Neural cell (in vitro differentiated cells): ENCODE data around the gene HRH1. TPM values are rescaled to one million over a fixed set of nuclear protein-coding genes. Genes with fewer than 3 reads are reported as not detected.

Source experiments
- H2AFZ ChIP-seq: fragments of 200-600, 300-800 bp; sonication (generic), shearing (Covaris generic); 2 replicates; pipeline ENCODE4 v1.6.0; 2014; ENCODE audit warnings: low read depth, mild to moderate bottlenecking, antibody characterized with exemption, low read length, moderate library complexity
- H3F3A ChIP-seq: fragments of 200-600 bp; shearing (Covaris generic); 2 replicates; pipeline ENCODE4 v1.6.1; 2016; ENCODE audit warnings: mild to moderate bottlenecking, moderate library complexity, mixed read lengths, antibody characterized with exemption, low read length; ENCODE audit not compliant: insufficient read depth, poor library complexity, severe bottlenecking
- H3K27ac ChIP-seq: fragments of 200-600, 300-800 bp; sonication (generic), shearing (Covaris generic); 2 replicates; pipeline ENCODE4 v1.5.1; 2014; ENCODE audit warnings: mild to moderate bottlenecking, low read length, moderate library complexity
- H3K27me3 ChIP-seq: fragments of 300-800, 200-600 bp; sonication (generic), shearing (Covaris generic); 2 replicates; pipeline ENCODE4 v1.6.0; 2014; ENCODE audit warnings: mild to moderate bottlenecking, low read depth, low read length, moderate library complexity; ENCODE audit not compliant: insufficient read depth
- H3K36me3 ChIP-seq: fragments of 300-800, 200-600 bp; sonication (generic), shearing (Covaris generic); 2 replicates; pipeline ENCODE4 v1.5.1; 2014; ENCODE audit warnings: mild to moderate bottlenecking, antibody characterized with exemption, low read length, moderate library complexity; ENCODE audit not compliant: insufficient read depth
- H3K4me2 ChIP-seq: fragments of 300-800, 200-600 bp; sonication (generic), shearing (Covaris generic); 2 replicates; pipeline ENCODE4 v1.6.0; 2014; ENCODE audit warnings: mild to moderate bottlenecking, low read length
- H3K4me3 ChIP-seq: fragments of 300-800, 200-600 bp; sonication (generic), shearing (Covaris generic); 2 replicates; pipeline ENCODE4 v1.5.1; 2014; ENCODE audit warnings: mild to moderate bottlenecking, low read length, moderate library complexity
- H3K79me2 ChIP-seq: fragments of 200-600 bp; shearing (Covaris generic); replicated peaks from 2 replicates; pipeline ENCODE4 v1.6.0; 2014; ENCODE audit warnings: mild to moderate bottlenecking, low read length, moderate library complexity; ENCODE audit not compliant: insufficient read depth
- H3K9ac ChIP-seq: fragments of 300-800, 200-600 bp; sonication (generic), shearing (Covaris generic); 2 replicates; pipeline ENCODE4 v1.6.1; 2016; ENCODE audit warnings: mild to moderate bottlenecking, low read length, mixed read lengths
- H3K9me2 ChIP-seq: fragments of 200-600 bp; shearing (Covaris generic); 2 replicates; pipeline ENCODE4 v1.6.1; 2016; ENCODE audit warnings: mild to moderate bottlenecking, low read length, mixed read lengths; ENCODE audit not compliant: insufficient read depth
- H3K9me3 ChIP-seq: fragments of 200-600, 300-800 bp; sonication (generic), shearing (Covaris generic); 2 replicates; pipeline ENCODE4 v1.6.1; 2016; ENCODE audit warnings: mild to moderate bottlenecking, mixed run types, low read length, moderate library complexity, mixed read lengths
- H4K20me1 ChIP-seq: fragments of 200-600 bp; shearing (Covaris generic); 2 replicates; pipeline ENCODE4 v1.6.1; 2016; ENCODE audit warnings: mild to moderate bottlenecking, mixed run types; ENCODE audit not compliant: insufficient read depth
- CTCF ChIP-seq: fragments of 450-650 bp; IDR thresholded peaks from 2 replicates; pipeline ENCODE4 v1.5.1; 2014; ENCODE audit warnings: antibody characterized with exemption, mild to moderate bottlenecking, moderate library complexity; ENCODE audit not compliant: poor library complexity, severe bottlenecking
- EP300 ChIP-seq: fragments of 450-650 bp; conservative IDR thresholded peaks from 2 replicates; pipeline ENCODE4 v1.6.1; 2014; ENCODE audit warnings: antibody characterized with exemption, mild to moderate bottlenecking, moderate library complexity; ENCODE audit not compliant: poor library complexity, severe bottlenecking
- EZH2 ChIP-seq: fragments of 200-600, 300-800 bp; shearing (Covaris generic), sonication (generic); IDR thresholded peaks from 2 replicates; pipeline ENCODE4 v1.6.1; 2014; ENCODE audit warnings: antibody characterized with exemption, low read length, borderline replicate concordance, mild to moderate bottlenecking; ENCODE audit not compliant: insufficient read depth, poor library complexity, severe bottlenecking
- MXI1 ChIP-seq: fragments of 450-650 bp; conservative IDR thresholded peaks from 2 replicates; pipeline ENCODE4 v1.6.1; 2014; ENCODE audit warnings: antibody characterized with exemption, mild to moderate bottlenecking; ENCODE audit not compliant: poor library complexity, severe bottlenecking
- POLR2AphosphoS5 ChIP-seq: IDR thresholded peaks from 2 replicates; pipeline ENCODE4 v1.6.1; 2012
- RAD21 ChIP-seq: fragments of 450-650 bp; conservative IDR thresholded peaks from 2 replicates; pipeline ENCODE4 v1.6.1; 2014; ENCODE audit warnings: antibody characterized with exemption, mild to moderate bottlenecking, moderate library complexity
- SMC3 ChIP-seq: fragments of 450-650 bp; conservative IDR thresholded peaks from 2 replicates; pipeline ENCODE4 v1.6.1; 2014; ENCODE audit warnings: antibody characterized with exemption, mild to moderate bottlenecking, moderate library complexity; ENCODE audit not compliant: poor library complexity
- TAF1 ChIP-seq: IDR thresholded peaks from 2 replicates; pipeline ENCODE4 v1.6.1; 2012; ENCODE audit warnings: low read depth
- polyA plus RNA-seq: library from polyadenylated mRNA; depleted of rRNA; stranded (reverse); fragments of >200 nt; gene quantifications from 2 replicates; pipeline ENCODE4 v1.2.3, GENCODE V29; 2014
- TF ChIP-seq, protein P1 (sequence below): IDR thresholded peaks from 2 replicates; pipeline ENCODE4 v1.6.1; 2012; ENCODE audit warnings: borderline replicate concordance

The HRH1 gene
- polyA plus RNA-seq, 1 donor from 2014 or later, result 0.06 TPM

DNA sequence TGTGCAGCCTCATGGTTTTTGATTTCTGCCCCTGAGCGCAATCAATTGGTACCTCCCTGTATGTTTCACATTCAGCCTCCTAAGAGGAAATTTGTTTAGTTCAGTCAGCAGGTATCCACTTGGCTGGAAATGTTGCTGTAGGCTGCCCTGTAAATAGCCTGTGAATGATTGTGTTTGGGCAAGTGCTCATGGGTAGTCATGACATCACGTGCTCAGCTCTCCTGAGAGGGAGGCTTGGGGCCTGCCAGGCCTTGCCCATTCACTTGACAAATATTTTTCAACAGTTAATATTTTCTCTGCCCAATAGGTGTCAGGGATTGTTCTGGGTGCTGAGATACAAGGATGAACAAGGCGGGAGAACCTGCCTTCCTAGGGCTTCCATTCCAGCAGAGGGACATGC is 13.3 kb downstream of the HRH1 start:
- H3K27ac ChIP-seq, result no peak overlapping the region
- H3K4me3 ChIP-seq, result no peak overlapping the region
- no peaks in the 10 kb centered on the region for H3K27me3 ChIP-seq
- no peaks in the 10 kb centered on the region for H3K9me2 ChIP-seq
- no peak overlapping the region for H3K4me2 ChIP-seq
- H4K20me1 ChIP-seq, result no peaks in the 10 kb centered on the region
- H3K36me3 ChIP-seq, result no peaks in the 10 kb centered on the region
- no peaks in the 10 kb centered on the region for H3K9me3 ChIP-seq
- TF ChIP-seq RAD21, result no peak
- TF ChIP-seq MXI1, result no peak
- no peak for TF ChIP-seq TAF1
- TF ChIP-seq CTCF, result no peak
- TF ChIP-seq, protein P1, sequence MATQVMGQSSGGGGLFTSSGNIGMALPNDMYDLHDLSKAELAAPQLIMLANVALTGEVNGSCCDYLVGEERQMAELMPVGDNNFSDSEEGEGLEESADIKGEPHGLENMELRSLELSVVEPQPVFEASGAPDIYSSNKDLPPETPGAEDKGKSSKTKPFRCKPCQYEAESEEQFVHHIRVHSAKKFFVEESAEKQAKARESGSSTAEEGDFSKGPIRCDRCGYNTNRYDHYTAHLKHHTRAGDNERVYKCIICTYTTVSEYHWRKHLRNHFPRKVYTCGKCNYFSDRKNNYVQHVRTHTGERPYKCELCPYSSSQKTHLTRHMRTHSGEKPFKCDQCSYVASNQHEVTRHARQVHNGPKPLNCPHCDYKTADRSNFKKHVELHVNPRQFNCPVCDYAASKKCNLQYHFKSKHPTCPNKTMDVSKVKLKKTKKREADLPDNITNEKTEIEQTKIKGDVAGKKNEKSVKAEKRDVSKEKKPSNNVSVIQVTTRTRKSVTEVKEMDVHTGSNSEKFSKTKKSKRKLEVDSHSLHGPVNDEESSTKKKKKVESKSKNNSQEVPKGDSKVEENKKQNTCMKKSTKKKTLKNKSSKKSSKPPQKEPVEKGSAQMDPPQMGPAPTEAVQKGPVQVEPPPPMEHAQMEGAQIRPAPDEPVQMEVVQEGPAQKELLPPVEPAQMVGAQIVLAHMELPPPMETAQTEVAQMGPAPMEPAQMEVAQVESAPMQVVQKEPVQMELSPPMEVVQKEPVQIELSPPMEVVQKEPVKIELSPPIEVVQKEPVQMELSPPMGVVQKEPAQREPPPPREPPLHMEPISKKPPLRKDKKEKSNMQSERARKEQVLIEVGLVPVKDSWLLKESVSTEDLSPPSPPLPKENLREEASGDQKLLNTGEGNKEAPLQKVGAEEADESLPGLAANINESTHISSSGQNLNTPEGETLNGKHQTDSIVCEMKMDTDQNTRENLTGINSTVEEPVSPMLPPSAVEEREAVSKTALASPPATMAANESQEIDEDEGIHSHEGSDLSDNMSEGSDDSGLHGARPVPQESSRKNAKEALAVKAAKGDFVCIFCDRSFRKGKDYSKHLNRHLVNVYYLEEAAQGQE, result no peak
- TF ChIP-seq EZH2, result no peak
- no peak for TF ChIP-seq EP300
- TF ChIP-seq SMC3, result no peak
- no peak for TF ChIP-seq POLR2AphosphoS5
- no peaks in the 10 kb centered on the region for H3K79me2 ChIP-seq
- H3F3A ChIP-seq, result no peaks in the 10 kb centered on the region
- H2AFZ ChIP-seq, result no peak overlapping the region
- H3K9ac ChIP-seq, result no peak overlapping the region

DNA sequence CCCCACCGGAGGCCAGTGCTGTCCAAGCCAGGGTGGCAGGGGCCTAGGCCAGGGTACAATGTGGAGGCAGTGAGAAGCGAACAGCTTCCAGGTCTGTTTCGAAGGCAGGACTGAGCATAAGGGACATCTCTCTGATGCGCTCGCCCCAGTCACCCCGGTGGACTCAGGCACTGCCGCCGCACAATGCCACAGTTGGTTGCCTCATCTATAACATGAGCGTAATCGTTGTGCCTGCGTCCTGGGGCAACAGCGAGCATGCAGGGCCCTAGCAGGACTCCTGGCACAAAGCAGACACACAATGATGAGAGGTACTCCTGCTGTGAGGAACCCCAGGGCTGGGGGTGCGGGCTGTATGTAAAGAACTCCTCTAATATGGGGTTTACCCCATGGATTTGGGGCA is 14.1 kb downstream of the HRH1 start:
- H3F3A ChIP-seq, result no peaks in the 10 kb centered on the region
- no peaks in the 10 kb centered on the region for H3K9me2 ChIP-seq
- no peaks in the 10 kb centered on the region for H4K20me1 ChIP-seq
- no peaks in the 10 kb centered on the region for H3K36me3 ChIP-seq
- no peaks in the 10 kb centered on the region for H3K27me3 ChIP-seq
- H3K9me3 ChIP-seq, result no peaks in the 10 kb centered on the region
- no peak overlapping the region for H3K27ac ChIP-seq
- H3K9ac ChIP-seq, result no peak overlapping the region
- no peak overlapping the region for H3K4me2 ChIP-seq
- no peak overlapping the region for H3K4me3 ChIP-seq
- TF ChIP-seq CTCF (no peak), MXI1 (no peak), EZH2 (no peak), EP300 (no peak), POLR2AphosphoS5 (no peak), SMC3 (no peak), RAD21 (no peak), TAF1 (no peak)
- TF ChIP-seq, protein P1, result no peak
- H3K79me2 ChIP-seq, result no peaks in the 10 kb centered on the region
- no peak overlapping the region for H2AFZ ChIP-seq
